Measurements from ENCODE around the gene KIF21A.

DNA sequence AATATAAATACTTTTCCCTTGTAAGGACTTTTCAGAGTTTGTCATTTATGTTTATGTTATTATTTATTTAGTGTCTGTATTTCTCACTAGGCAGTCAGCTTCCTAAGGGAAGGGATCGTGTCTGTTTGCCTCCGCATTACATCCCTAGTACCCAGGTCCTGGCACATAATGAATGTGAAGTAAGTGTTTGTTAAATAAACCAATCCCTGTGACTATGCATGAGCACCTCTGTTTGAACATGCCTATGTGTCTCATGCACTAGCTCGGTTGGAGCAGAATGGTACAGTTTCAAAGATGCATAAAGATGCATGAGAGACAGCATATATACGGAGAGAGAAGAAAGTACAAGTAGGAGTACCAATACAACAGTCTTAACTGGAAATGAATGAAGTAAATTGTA lies 99.3 kb downstream of the KIF21A start:
- TF ChIP-seq, protein P1, sequence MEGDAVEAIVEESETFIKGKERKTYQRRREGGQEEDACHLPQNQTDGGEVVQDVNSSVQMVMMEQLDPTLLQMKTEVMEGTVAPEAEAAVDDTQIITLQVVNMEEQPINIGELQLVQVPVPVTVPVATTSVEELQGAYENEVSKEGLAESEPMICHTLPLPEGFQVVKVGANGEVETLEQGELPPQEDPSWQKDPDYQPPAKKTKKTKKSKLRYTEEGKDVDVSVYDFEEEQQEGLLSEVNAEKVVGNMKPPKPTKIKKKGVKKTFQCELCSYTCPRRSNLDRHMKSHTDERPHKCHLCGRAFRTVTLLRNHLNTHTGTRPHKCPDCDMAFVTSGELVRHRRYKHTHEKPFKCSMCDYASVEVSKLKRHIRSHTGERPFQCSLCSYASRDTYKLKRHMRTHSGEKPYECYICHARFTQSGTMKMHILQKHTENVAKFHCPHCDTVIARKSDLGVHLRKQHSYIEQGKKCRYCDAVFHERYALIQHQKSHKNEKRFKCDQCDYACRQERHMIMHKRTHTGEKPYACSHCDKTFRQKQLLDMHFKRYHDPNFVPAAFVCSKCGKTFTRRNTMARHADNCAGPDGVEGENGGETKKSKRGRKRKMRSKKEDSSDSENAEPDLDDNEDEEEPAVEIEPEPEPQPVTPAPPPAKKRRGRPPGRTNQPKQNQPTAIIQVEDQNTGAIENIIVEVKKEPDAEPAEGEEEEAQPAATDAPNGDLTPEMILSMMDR (IDR thresholded peaks at IDR 0.05): no peak
- TF ChIP-seq ZFX (IDR thresholded peaks at IDR 0.05; ENCODE audit: borderline replicate concordance): no peak

Data from 22Rv1 (cell line).